Neural progenitor cell (in vitro differentiated cells): ENCODE results near the gene CAMKK2. TPM values are rescaled to one million over a fixed set of nuclear protein-coding genes. Genes with fewer than 3 reads are reported as not detected.
"Not testable (repeated sequence)": the region's sequence is repeated elsewhere in the genome, so short reads cannot be mapped to it uniquely, and the experiment has no call there.

Experiments
- DNase-seq: peaks from one replicate; pipeline ENCODE4 v3.0.0-alpha.2; 2016; ENCODE audit warnings: low spot score
- H2AFZ ChIP-seq: fragments of 200-600 bp; sonication (generic); replicated peaks from 2 replicates; pipeline ENCODE4 v1.6.1; 2016; ENCODE audit warnings: antibody characterized with exemption
- H3F3A ChIP-seq: fragments of 200-600 bp; sonication (generic); 2 replicates; pipeline ENCODE4 v1.6.1; 2016; ENCODE audit warnings: antibody characterized with exemption, low read depth
- H3K27ac ChIP-seq: fragments of 200-600 bp; sonication (generic); 2 replicates; pipeline ENCODE4 v1.5.1; 2016; ENCODE audit warnings: mild to moderate bottlenecking
- H3K27me3 ChIP-seq: fragments of 200-600 bp; sonication (generic); 2 replicates; pipeline ENCODE4 v1.6.1; 2016; ENCODE audit warnings: mild to moderate bottlenecking, moderate library complexity
- H3K36me3 ChIP-seq: fragments of 200-600 bp; sonication (generic); 2 replicates; pipeline ENCODE4 v1.5.1; 2016
- H3K4me1 ChIP-seq: fragments of 200-600 bp; sonication (generic); 2 replicates; pipeline ENCODE4 v1.6.1; 2016; ENCODE audit warnings: mixed run types
- H3K4me2 ChIP-seq: fragments of 200-600 bp; sonication (generic); 2 replicates; pipeline ENCODE4 v1.6.1; 2016
- H3K4me3 ChIP-seq: fragments of 200-600 bp; sonication (generic); 2 replicates; pipeline ENCODE4 v1.5.1; 2016
- H3K79me2 ChIP-seq: fragments of 200-600 bp; sonication (generic); 2 replicates; pipeline ENCODE4 v1.6.1; 2016; ENCODE audit warnings: low read depth
- H3K9ac ChIP-seq: fragments of 200-600 bp; sonication (generic); 2 replicates; pipeline ENCODE4 v1.6.1; 2016
- H3K9me3 ChIP-seq: fragments of 200-600 bp; sonication (generic); 2 replicates; pipeline ENCODE4 v1.5.1; 2016; ENCODE audit warnings: low read depth
- H4K20me1 ChIP-seq: fragments of 200-600 bp; sonication (generic); 2 replicates; pipeline ENCODE4 v1.6.1; 2016; ENCODE audit warnings: low read depth
- H3K27ac Mint-ChIP-seq: 3 replicates; pipeline ENCODE4 v1.8.0; 2021; ENCODE audit warnings: mixed read lengths
- H3K27me3 Mint-ChIP-seq: 2 replicates; pipeline ENCODE4 v1.8.0; 2022; ENCODE audit warnings: low read depth, mild to moderate bottlenecking, inconsistent platforms, moderate library complexity, mixed read lengths; ENCODE audit not compliant: insufficient read depth
- H3K36me3 Mint-ChIP-seq: 3 replicates; pipeline ENCODE4 v1.8.0; 2021; ENCODE audit warnings: mixed read lengths
- H3K4me1 Mint-ChIP-seq: 3 replicates; pipeline ENCODE4 v1.8.0; 2021; ENCODE audit warnings: mixed read lengths
- H3K4me3 Mint-ChIP-seq: 3 replicates; pipeline ENCODE4 v1.8.0; 2021; ENCODE audit warnings: mild to moderate bottlenecking, moderate library complexity, mixed read lengths
- H3K9me3 Mint-ChIP-seq: 3 replicates; pipeline ENCODE4 v1.8.0; 2020; ENCODE audit warnings: mixed read lengths
- CTCF ChIP-seq: fragments of 200-600 bp; sonication (generic); IDR thresholded peaks from 2 replicates; pipeline ENCODE4 v1.5.1; 2017; ENCODE audit warnings: antibody characterized with exemption, mild to moderate bottlenecking
- EZH2 ChIP-seq: fragments of 200-600 bp; sonication (generic); IDR thresholded peaks from 2 replicates; pipeline ENCODE4 v1.6.1; 2017; ENCODE audit warnings: antibody characterized with exemption, mild to moderate bottlenecking, moderate library complexity
- EZH2phosphoT487 ChIP-seq: fragments of 200-600 bp; sonication (generic); IDR thresholded peaks from 2 replicates; pipeline ENCODE4 v1.6.1; 2017; ENCODE audit warnings: antibody characterized with exemption
- total RNA-seq: library from RNA; depleted of rRNA; stranded (reverse); fragments of >200 nt; gene quantifications from 2 replicates; pipeline ENCODE4 v1.2.3, GENCODE V29; 2015; ENCODE audit warnings: low replicate concordance

Gene CAMKK2
- total RNA-seq, 1 donor from 2014 or later = 21.0 TPM

- Mint-ChIP-seq H3K4me3 (no peak overlapping the region), H3K27ac (no peak overlapping the region), H3K4me1 (no peaks in the 10 kb centered on the region), H3K36me3 (peaks cover 5% of the 10 kb centered on the region), H3K9me3 (no peaks in the 10 kb centered on the region), H3K27me3 (peaks cover 2% of the 10 kb centered on the region)
- Histone ChIP-seq H3K4me3 (no peak overlapping the region), H3K4me1 (no peaks in the 10 kb centered on the region), H3K79me2 (no peaks in the 10 kb centered on the region), H3K9me3 (no peaks in the 10 kb centered on the region), H3K27ac (no peak overlapping the region), H2AFZ (no peak overlapping the region), H3K36me3 (no peaks in the 10 kb centered on the region), H3K27me3 (no peaks in the 10 kb centered on the region), H3F3A (peaks cover 3% of the 10 kb centered on the region), H3K4me2 (no peak overlapping the region), H3K9ac (no peak overlapping the region), H4K20me1 (no peaks in the 10 kb centered on the region)
- no peak for DNase-seq
- TF ChIP-seq EZH2 = no peak
- TF ChIP-seq CTCF = no peak
- TF ChIP-seq EZH2phosphoT487 = no peak
These were observed 64.3 kb downstream of the CAMKK2 start for GRCh38 chr12:121232163-121232562.

DNA sequence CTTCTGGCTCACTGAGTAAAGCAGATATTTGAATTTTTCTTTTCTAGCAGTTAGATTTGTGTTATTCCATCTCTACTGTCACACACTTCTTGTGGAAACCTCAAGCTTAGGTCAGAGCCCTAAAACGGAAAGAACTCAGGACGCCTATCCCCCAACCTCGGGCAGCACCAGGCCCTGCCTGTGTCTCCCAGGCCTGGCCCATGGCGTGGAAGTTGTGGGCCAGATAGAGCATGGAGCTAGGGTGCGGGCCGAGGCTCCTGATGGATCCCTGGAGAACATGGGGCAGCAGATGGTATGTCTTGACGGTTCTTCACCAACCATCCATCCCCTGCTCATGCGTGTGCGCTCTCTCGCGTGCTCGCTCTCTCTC lies 66.0 kb downstream of the CAMKK2 start:
- no peak overlapping the region for H3K27ac Mint-ChIP-seq
- no peak overlapping the region for H2AFZ ChIP-seq
- H3K9me3 ChIP-seq = no peaks in the 10 kb centered on the region
- no peak for DNase-seq
- H3K4me2 ChIP-seq = no peak overlapping the region
- H3K36me3 ChIP-seq = no peaks in the 10 kb centered on the region
- H3K27me3 Mint-ChIP-seq = peaks cover 2% of the 10 kb centered on the region
- no peaks in the 10 kb centered on the region for H3K4me1 ChIP-seq
- peaks cover 3% of the 10 kb centered on the region for H3F3A ChIP-seq
- H3K9ac ChIP-seq = no peak overlapping the region
- no peaks in the 10 kb centered on the region for H3K27me3 ChIP-seq
- H4K20me1 ChIP-seq = no peaks in the 10 kb centered on the region
- TF ChIP-seq EZH2 = no peak
- TF ChIP-seq EZH2phosphoT487 = no peak
- no peak for TF ChIP-seq CTCF
- no peaks in the 10 kb centered on the region for H3K79me2 ChIP-seq
- H3K4me3 Mint-ChIP-seq = no peak overlapping the region
- peaks cover 5% of the 10 kb centered on the region for H3K36me3 Mint-ChIP-seq
- no peak overlapping the region for H3K27ac ChIP-seq
- H3K9me3 Mint-ChIP-seq = no peaks in the 10 kb centered on the region
- no peak overlapping the region for H3K4me3 ChIP-seq
- H3K4me1 Mint-ChIP-seq = no peaks in the 10 kb centered on the region

- H3K27me3 Mint-ChIP-seq, H3K9me3 ChIP-seq, H3K36me3 ChIP-seq, H3K27ac ChIP-seq, H3K9ac ChIP-seq, H3K4me1 ChIP-seq, H2AFZ ChIP-seq, H4K20me1 ChIP-seq, H3K27me3 ChIP-seq, H3K4me3 Mint-ChIP-seq, H3K4me1 Mint-ChIP-seq, H3K4me2 ChIP-seq, H3K9me3 Mint-ChIP-seq, H3K4me3 ChIP-seq, H3K27ac Mint-ChIP-seq, H3K36me3 Mint-ChIP-seq, H3F3A ChIP-seq, H3K79me2 ChIP-seq: not testable (repeated sequence)
- DNase-seq = peak; percentile 92
- peak; percentile 98 for TF ChIP-seq CTCF
These were observed 66.5 kb downstream of the CAMKK2 start for GRCh38 chr12:121229826-121230537.
